Neuronal stem cell (in vitro differentiated cells): ENCODE data around the gene ANKMY1.

Experiments
- DNase-seq: peaks from one replicate; pipeline ENCODE4 v3.0.0-alpha.2; 2013; ENCODE audit warnings: low spot score
- H2AFZ ChIP-seq: one replicate; pipeline ENCODE4 v1.6.1; 2013; ENCODE audit warnings: mild to moderate bottlenecking, low read length, inconsistent platforms
- H2AK5ac ChIP-seq: 2 replicates; pipeline ENCODE4 v1.6.1; 2013; ENCODE audit warnings: low read depth, mild to moderate bottlenecking, inconsistent platforms, low read length, moderate library complexity, mixed read lengths
- H2BK120ac ChIP-seq: 2 replicates; pipeline ENCODE4 v1.6.1; 2013; ENCODE audit warnings: low read depth, mild to moderate bottlenecking, inconsistent platforms, low read length, moderate library complexity, mixed read lengths
- H2BK12ac ChIP-seq: one replicate; pipeline ENCODE4 v1.6.1; 2013; ENCODE audit warnings: low read length, inconsistent platforms
- H2BK15ac ChIP-seq: 2 replicates; pipeline ENCODE4 v1.6.1; 2013; ENCODE audit warnings: mild to moderate bottlenecking, low read length, inconsistent platforms, mixed read lengths
- H2BK5ac ChIP-seq: one replicate; pipeline ENCODE4 v1.6.1; 2013; ENCODE audit warnings: inconsistent platforms, mild to moderate bottlenecking, low read length, moderate library complexity
- H3K14ac ChIP-seq: one replicate; pipeline ENCODE4 v1.6.1; 2013; ENCODE audit warnings: low read length, inconsistent platforms
- H3K18ac ChIP-seq: 2 replicates; pipeline ENCODE4 v1.6.1; 2013; ENCODE audit warnings: low read length, inconsistent platforms
- H3K23ac ChIP-seq: 2 replicates; pipeline ENCODE4 v1.6.1; 2013; ENCODE audit warnings: low read depth, mild to moderate bottlenecking, mixed read lengths, low read length, inconsistent platforms; ENCODE audit not compliant: poor library complexity
- H3K27ac ChIP-seq: replicated peaks from 3 replicates; pipeline ENCODE4 v1.5.1; 2013; ENCODE audit warnings: low read length, inconsistent platforms
- H3K27me3 ChIP-seq, 3 experiments: 2 replicates each; pipeline ENCODE4 v1.6.1; 2013; ENCODE audit warnings: low read length in 3 of 3, mild to moderate bottlenecking in 2 of 3, inconsistent platforms in 1 of 3, low read depth in 1 of 3, mixed read lengths in 1 of 3, moderate library complexity in 1 of 3; ENCODE audit not compliant: control insufficient read depth in 3 of 3, insufficient read depth in 3 of 3
- H3K36me3 ChIP-seq, 2 donors: replicated peaks in 1 of 2; 2 replicates each; pipeline ENCODE4 v1.6.1; 2013; ENCODE audit warnings: low read length in 2 of 2; ENCODE audit not compliant: control insufficient read depth in 2 of 2, insufficient read depth in 2 of 2
- H3K4ac ChIP-seq: 2 replicates; pipeline ENCODE4 v1.6.1; 2013; ENCODE audit warnings: inconsistent platforms, mild to moderate bottlenecking, low read length, moderate library complexity
- H3K4me1 ChIP-seq, 2 donors: 1 replicate in 1 of 2; 2 replicates in 1 of 2; pipeline ENCODE4 v1.6.1; 2013; ENCODE audit warnings: low read length in 2 of 2, low read depth in 1 of 2; ENCODE audit not compliant: control insufficient read depth in 2 of 2, insufficient read depth in 1 of 2
- H3K4me2 ChIP-seq: one replicate; pipeline ENCODE4 v1.6.1; 2013; ENCODE audit warnings: mild to moderate bottlenecking, low read length, inconsistent platforms; ENCODE audit not compliant: insufficient read depth, poor library complexity, severe bottlenecking
- H3K4me3 ChIP-seq, 2 donors: 2 replicates each; pipeline ENCODE4 v1.5.1; 2013; ENCODE audit warnings: low read length in 2 of 2, mild to moderate bottlenecking in 2 of 2, inconsistent platforms in 1 of 2, moderate library complexity in 1 of 2
- H3K79me1 ChIP-seq: one replicate; pipeline ENCODE4 v1.6.1; 2013; ENCODE audit warnings: low read depth, mild to moderate bottlenecking, inconsistent platforms, low read length, moderate library complexity
- H3K9ac ChIP-seq: one replicate; pipeline ENCODE4 v1.6.1; 2013; ENCODE audit warnings: mild to moderate bottlenecking, low read depth, low read length, inconsistent platforms; ENCODE audit not compliant: poor library complexity
- H3K9me3 ChIP-seq, 2 donors: replicated peaks in 1 of 2; 2 replicates each; pipeline versions ENCODE3 to v1.6.1; 2013; ENCODE audit warnings: low read length in 2 of 2, mild to moderate bottlenecking in 2 of 2, inconsistent platforms in 1 of 2, low read depth in 1 of 2, mixed read lengths in 1 of 2, moderate library complexity in 1 of 2; ENCODE audit not compliant: control insufficient read depth in 2 of 2, insufficient read depth in 1 of 2
- H4K8ac ChIP-seq: one replicate; pipeline ENCODE4 v1.6.1; 2013; ENCODE audit warnings: low read depth, mild to moderate bottlenecking, inconsistent platforms, low read length, moderate library complexity
- H4K91ac ChIP-seq: one replicate; pipeline ENCODE4 v1.6.1; 2013; ENCODE audit warnings: low read length, low read depth, mild to moderate bottlenecking, inconsistent platforms; ENCODE audit not compliant: poor library complexity
- WGBS, 2 donors: extraction: QIAGEN DNeasy Blood & Tissue Kit; methylation state at CpG; one replicate each; pipeline ENCODE4 v1.1.7; 2013; ENCODE audit warnings: missing lambda C conversion rate in 2 of 2, mixed read lengths in 1 of 2; ENCODE audit not compliant: insufficient read length in 2 of 2, insufficient replicate concordance in 1 of 2; ENCODE audit errors: extremely low coverage in 2 of 2; 5-methylcytosine and 5-hydroxymethylcytosine counted together

Gene ANKMY1

DNA sequence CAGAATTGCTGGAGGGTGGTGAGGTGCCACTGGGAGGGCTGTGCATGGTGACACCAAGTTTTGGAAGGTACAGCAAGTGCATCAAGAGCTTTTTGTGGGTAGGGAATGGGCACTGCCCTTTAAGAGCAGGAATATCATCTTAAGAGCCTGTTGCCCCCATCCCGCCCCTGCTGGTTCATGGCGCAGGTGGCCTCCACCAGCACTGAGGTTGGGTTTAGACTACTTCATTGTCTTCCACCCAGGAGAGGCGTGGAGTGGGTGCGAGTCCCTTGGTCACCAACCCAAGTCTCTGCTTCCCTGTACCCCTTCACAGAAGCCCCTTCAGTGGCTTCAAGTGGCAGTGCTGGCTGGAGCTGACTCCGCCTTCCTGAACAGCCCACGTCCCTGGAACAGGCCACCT is 18.2 kb upstream of the ANKMY1 start:
- Histone ChIP-seq H2BK12ac (no peak overlapping the region), H3K14ac (no peak overlapping the region), H3K18ac (no peak overlapping the region), H2AFZ (no peak overlapping the region), H3K4me2 (no peak overlapping the region), H3K36me3 (peaks cover 8 to 40% of the 10 kb centered on the region in 2 donors), H2AK5ac (no peak overlapping the region), H4K8ac (no peak overlapping the region), H3K9ac (no peak overlapping the region), H2BK120ac (no peak overlapping the region), H3K9me3 (no peaks in the 10 kb centered on the region), H2BK15ac (no peak overlapping the region), H3K27ac (no peak overlapping the region), H3K4me1 (no peaks in the 10 kb centered on the region), H3K27me3 (no peaks in the 10 kb centered on the region), H3K23ac (no peak overlapping the region), H3K4ac (no peak overlapping the region), H3K79me1 (peaks cover 8% of the 10 kb centered on the region), H4K91ac (no peak overlapping the region), H2BK5ac (no peak overlapping the region), H3K4me3 (no peak overlapping the region)
- WGBS, 2 donors, result no CpG with 5 or more reads among the region's 6 CpGs
- no peak for DNase-seq

DNA sequence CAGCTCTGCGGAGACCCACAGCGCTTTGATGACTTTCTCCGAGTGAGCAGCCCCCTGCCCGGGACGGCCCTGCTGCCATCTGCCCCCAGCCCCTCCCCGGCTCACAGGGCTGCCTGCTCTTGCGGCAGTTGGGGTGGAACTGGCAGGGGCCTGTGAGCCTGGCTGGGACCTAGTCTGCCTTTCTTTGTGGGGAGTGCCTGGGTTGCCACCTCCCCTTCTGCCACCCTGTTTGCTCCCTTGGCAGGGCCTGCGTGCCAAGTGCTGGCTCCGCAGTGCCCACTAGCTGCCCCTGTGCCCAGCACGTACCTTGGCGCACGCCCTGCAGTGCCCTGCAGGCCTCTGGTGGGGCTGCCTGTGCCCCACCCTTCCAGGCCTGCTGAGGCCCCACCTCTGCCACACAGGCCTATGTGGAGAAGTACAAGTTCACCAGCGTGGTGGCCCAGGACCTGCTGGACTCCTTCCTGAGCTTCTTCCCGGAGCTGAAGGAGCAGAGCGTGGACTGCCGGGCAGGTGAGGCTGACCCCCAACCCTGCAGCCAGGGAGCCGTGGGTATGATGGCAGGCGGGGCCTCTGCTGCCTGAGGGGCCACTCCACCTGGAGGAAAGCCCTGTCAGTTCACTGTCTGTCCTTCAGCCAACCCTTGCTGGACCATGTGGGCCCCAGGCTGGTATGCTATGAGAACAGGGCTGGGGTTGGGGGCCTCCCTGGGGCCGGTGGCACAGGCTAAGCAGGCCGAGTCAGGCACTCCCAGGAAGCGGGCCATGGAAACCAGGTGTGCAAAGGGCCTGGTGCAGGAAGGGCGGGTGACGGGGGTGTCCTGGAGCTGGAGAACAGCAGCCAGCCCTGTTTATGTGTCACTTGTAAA is 17.5 kb upstream of the ANKMY1 start:
- Histone ChIP-seq H3K4me2 (no peak overlapping the region), H2BK120ac (no peak overlapping the region), H4K91ac (no peak overlapping the region), H3K79me1 (peaks cover 6% of the 10 kb centered on the region), H3K14ac (no peak overlapping the region), H3K4me3 (no peak overlapping the region), H3K27me3 (no peaks in the 10 kb centered on the region), H4K8ac (no peak overlapping the region), H3K4ac (no peak overlapping the region), H3K9ac (no peak overlapping the region), H2BK15ac (no peak overlapping the region), H2BK5ac (no peak overlapping the region), H3K27ac (no peak overlapping the region), H2BK12ac (no peak overlapping the region), H2AFZ (no peak overlapping the region), H3K18ac (no peak overlapping the region), H3K23ac (no peak overlapping the region), H3K4me1 (no peaks in the 10 kb centered on the region), H3K9me3 (no peaks in the 10 kb centered on the region), H2AK5ac (no peak overlapping the region), H3K36me3 (peaks cover 8 to 40% of the 10 kb centered on the region in 2 donors)
- DNase-seq, result no peak
- no CpG with 5 or more reads among the region's 23 CpGs for WGBS, 2 donors

DNA sequence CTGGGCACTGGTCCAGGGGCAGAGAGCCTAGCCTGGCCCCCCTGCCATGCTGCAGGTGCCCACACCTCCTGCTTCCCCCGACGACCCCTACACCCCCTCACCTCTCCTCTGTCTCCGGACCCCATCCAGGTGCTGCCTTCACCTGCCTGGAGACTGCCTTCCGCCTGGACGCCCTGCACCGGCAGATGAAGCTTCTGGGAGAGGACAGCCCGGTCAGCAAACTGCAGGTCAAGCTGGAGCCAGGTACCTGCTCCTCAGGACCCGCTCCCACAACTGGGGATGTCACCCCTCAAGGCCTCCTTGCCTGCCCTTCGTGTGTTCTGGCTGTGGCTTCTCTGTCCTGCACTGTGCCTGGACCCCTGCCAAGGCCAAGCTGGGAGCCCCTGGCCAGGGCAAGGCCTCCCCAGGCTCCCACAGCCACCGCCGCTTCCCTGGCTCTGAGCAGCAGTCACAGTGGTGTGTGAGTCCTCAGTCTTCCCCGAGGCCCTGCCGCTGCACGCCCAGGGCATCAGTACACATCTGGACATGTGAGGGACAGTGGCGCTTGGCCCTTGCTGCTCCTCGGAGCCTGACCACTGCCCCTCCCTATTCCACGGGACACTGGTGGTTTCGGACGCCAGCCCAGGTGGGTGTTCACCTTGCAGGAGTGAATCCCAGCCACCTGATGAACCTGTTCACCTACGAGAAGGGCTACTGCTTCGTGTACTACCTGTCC is 16.8 kb upstream of the ANKMY1 start:
- Histone ChIP-seq H3K4me3 (no peak overlapping the region), H3K27ac (no peak overlapping the region), H4K91ac (no peak overlapping the region), H3K23ac (peak overlapping the region; percentile 55), H2BK12ac (no peak overlapping the region), H2BK5ac (no peak overlapping the region), H3K18ac (no peak overlapping the region), H3K36me3 (peaks cover 8 to 38% of the 10 kb centered on the region in 2 donors), H3K79me1 (peaks cover 5% of the 10 kb centered on the region), H3K4ac (no peak overlapping the region), H3K27me3 (peaks cover 0 to 6% (median 0%) of the 10 kb centered on the region in 3 experiments), H3K9ac (no peak overlapping the region), H2BK120ac (no peak overlapping the region), H3K4me1 (peaks cover under 1 to 2% of the 10 kb centered on the region in 2 donors), H2AFZ (no peak overlapping the region), H3K4me2 (no peak overlapping the region), H2AK5ac (no peak overlapping the region), H3K14ac (no peak overlapping the region), H4K8ac (no peak overlapping the region), H3K9me3 (no peaks in the 10 kb centered on the region), H2BK15ac (no peak overlapping the region)
- no CpG with 5 or more reads among the region's 21 CpGs for WGBS, 2 donors
- DNase-seq, result no peak
